Activated CD8-positive, alpha-beta T cell treated with anti-CD3 and anti-CD28 coated beads, Interleukin-2, amount 10 ng/mL, durations not matched to agents 7 days and 5 days (primary cell): ENCODE data around the gene GPR107. TPM values are rescaled to one million over a fixed set of nuclear protein-coding genes. Genes with fewer than 3 reads are reported as not detected.
A peak's percentile ranks its signal among the peaks of the same experiment; 100 is the strongest.

Experiments used
- ATAC-seq: fragments of 150-1000 bp; cut with Tn5 transposase; one replicate; pipeline ENCODE4 v1.10.0; 2021; ENCODE audit warnings: moderate library complexity
- CTCF ChIA-PET: fragments of 350-600 bp; sonication (Branson Sonifier 250); formaldehyde crosslinking; loops from one replicate; lab custom pipeline; 2021; ENCODE audit warnings: antibody characterized with exemption; lab: Charles Lee
- POLR2A ChIA-PET: fragments of 350-600 bp; sonication (Branson Sonifier 250); formaldehyde crosslinking; loops from one replicate; lab custom pipeline; 2021; ENCODE audit warnings: antibody characterized with exemption; lab: Charles Lee
- DNase-seq: peaks from one replicate; pipeline ENCODE4 v3.0.0-alpha.2; 2020
- H3K27ac Mint-ChIP-seq: one replicate; pipeline ENCODE4 v1.8.0; 2021; ENCODE audit warnings: mild to moderate bottlenecking, mixed read lengths
- H3K27me3 Mint-ChIP-seq: one replicate; pipeline ENCODE4 v1.8.0; 2021; ENCODE audit warnings: low read depth, mixed read lengths
- H3K36me3 Mint-ChIP-seq: one replicate; pipeline ENCODE4 v1.8.0; 2021; ENCODE audit warnings: low read depth, mixed read lengths
- H3K4me1 Mint-ChIP-seq: one replicate; pipeline ENCODE4 v1.8.0; 2021; ENCODE audit warnings: low read depth, mixed read lengths
- H3K4me3 Mint-ChIP-seq: one replicate; pipeline ENCODE4 v1.8.0; 2021; ENCODE audit warnings: mild to moderate bottlenecking, mixed read lengths
- H3K9me3 Mint-ChIP-seq: one replicate; pipeline ENCODE4 v1.8.0; 2022; ENCODE audit warnings: mixed read lengths; ENCODE audit not compliant: insufficient read depth
- total RNA-seq, 2 experiments: library from RNA; stranded (reverse); gene quantifications; one replicate each; pipeline ENCODE4 v1.2.3, GENCODE V29; 2021

Gene GPR107
- total RNA-seq, 2 experiments from 2014 or later, result 22.5 to 24.4 TPM

DNA sequence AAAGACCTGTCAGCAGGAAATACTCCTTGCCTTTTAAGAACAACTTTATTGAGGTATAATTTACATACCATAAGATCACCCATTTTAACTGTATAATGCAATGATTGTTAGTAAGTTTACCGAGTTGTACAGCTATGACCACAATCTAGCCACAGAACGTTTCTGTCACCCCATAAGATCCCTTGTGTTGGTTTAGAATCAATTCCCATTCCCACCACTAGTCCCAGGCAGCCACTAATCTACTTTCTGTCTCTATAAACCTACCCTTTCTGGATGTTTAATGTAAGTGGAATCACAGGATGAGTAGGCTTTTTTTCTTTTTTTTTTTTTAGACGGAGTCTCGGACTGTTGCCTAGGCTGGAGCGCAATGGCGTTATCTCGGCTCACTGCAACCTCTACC lies 4.4 kb downstream of the GPR107 start:
- Mint-ChIP-seq H3K36me3 (peaks cover 21% of the 10 kb centered on the region), H3K4me1 (peaks cover 30% of the 10 kb centered on the region), H3K9me3 (no peaks in the 10 kb centered on the region), H3K4me3 (no peak overlapping the region), H3K27me3 (no peaks in the 10 kb centered on the region), H3K27ac (no peak overlapping the region)
- ChIA-PET POLR2A (no interaction called here), CTCF (interaction anchor here (1.0 to 2.3 kb wide), 3 partner anchors 10 to 163 kb away, joined by 3 to 10 read pairs (median 4); no protein-coding TSS in a partner anchor)
- ATAC-seq (no peak), DNase-seq (no peak)

DNA sequence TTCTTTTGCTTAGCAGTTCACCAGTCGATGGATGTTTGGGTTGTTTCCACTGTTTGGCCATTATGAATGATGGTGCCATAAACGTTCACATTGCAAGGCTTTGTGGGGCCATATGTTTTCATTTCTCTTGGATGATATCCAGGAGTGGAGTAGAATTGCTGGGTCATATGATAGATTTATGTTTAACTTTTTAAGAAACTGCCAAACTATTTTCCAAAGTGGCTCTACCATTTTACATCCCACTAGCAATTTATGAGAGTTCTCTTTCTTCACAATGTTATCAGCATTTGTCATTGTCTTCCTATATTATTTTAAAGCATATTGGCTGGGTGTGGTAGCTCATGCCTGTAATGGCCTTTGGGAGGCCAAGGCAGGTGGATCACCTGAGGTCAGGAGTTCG lies 5.2 kb downstream of the GPR107 start:
- no peak overlapping the region for H3K27ac Mint-ChIP-seq

DNA sequence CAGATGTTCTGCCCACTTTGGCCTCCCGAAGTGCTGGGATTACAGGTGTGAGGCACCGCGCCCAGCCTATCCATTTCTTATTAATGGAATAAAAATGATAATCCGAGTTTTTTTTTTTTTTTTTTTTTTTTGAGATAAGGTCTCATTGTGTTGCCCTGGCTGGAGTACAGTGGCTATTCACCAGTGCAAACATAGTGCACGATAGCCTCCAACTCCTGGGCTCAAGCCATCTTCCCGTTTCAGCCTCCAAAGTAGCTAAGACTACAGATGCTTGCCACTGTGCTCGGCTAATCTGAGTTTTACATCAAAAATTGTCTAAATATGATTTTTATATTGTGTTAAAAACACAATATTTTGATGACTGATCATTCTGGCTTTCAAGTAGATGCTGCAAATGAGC lies 6.6 kb downstream of the GPR107 start:
- Mint-ChIP-seq H3K27ac (no peak overlapping the region), H3K36me3 (peaks cover 22% of the 10 kb centered on the region), H3K4me1 (peaks cover 17% of the 10 kb centered on the region), H3K27me3 (no peaks in the 10 kb centered on the region), H3K9me3 (no peaks in the 10 kb centered on the region), H3K4me3 (no peak overlapping the region)
- POLR2A ChIA-PET, result interaction anchor here (1.1 kb wide), 1 partner anchor 29 kb away, joined by 3 read pairs; no protein-coding TSS in a partner anchor
- CTCF ChIA-PET, result interaction anchor here (0.9 kb wide), 1 partner anchor 47 kb away, joined by 3 read pairs; no protein-coding TSS in a partner anchor
- DNase-seq (no peak), ATAC-seq (no peak)

More for the DNA sequence above, 5.2 kb downstream of the GPR107 start:
- no peak for DNase-seq
- H3K27me3 Mint-ChIP-seq, result no peaks in the 10 kb centered on the region
- no peak overlapping the region for H3K4me3 Mint-ChIP-seq
- ChIA-PET POLR2A (interaction anchor here (0.6 kb wide), 1 partner anchor 168 kb away, joined by 7 read pairs; no protein-coding TSS in a partner anchor), CTCF (interaction anchor here (0.8 to 2.3 kb wide), 7 partner anchors 9 to 164 kb away, joined by 3 to 10 read pairs (median 4); no protein-coding TSS in a partner anchor)
- no peaks in the 10 kb centered on the region for H3K9me3 Mint-ChIP-seq
- ATAC-seq, result no peak
- H3K4me1 Mint-ChIP-seq, result peaks cover 27% of the 10 kb centered on the region
- peaks cover 21% of the 10 kb centered on the region for H3K36me3 Mint-ChIP-seq

DNA sequence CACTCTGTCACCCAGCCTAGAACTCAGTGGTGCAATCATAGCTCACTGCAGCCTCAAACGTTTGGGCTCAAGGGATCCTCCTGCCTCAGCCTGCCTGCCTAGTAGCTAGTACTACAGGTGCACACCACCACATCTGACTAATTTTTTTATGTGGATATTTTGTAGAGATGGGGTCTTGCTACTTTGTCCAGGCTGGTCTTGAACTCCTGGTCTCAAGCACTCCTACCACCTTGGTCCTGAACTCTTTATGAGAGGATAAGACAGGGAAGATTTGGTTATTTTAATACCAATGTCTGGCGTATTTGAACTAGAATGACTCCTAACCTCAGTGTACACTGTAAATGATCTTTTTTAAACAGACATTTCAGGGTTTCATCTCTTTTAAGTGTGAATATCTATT lies 9.0 kb downstream of the GPR107 start:
- Mint-ChIP-seq H3K9me3 (no peaks in the 10 kb centered on the region), H3K4me1 (peaks cover 14% of the 10 kb centered on the region), H3K27ac (peak overlapping the region; percentile 24), H3K4me3 (no peak overlapping the region), H3K36me3 (peaks cover 23% of the 10 kb centered on the region), H3K27me3 (no peaks in the 10 kb centered on the region)
- POLR2A ChIA-PET, result no interaction called here
- DNase-seq (no peak), ATAC-seq (no peak)
- CTCF ChIA-PET, result no interaction called here

DNA sequence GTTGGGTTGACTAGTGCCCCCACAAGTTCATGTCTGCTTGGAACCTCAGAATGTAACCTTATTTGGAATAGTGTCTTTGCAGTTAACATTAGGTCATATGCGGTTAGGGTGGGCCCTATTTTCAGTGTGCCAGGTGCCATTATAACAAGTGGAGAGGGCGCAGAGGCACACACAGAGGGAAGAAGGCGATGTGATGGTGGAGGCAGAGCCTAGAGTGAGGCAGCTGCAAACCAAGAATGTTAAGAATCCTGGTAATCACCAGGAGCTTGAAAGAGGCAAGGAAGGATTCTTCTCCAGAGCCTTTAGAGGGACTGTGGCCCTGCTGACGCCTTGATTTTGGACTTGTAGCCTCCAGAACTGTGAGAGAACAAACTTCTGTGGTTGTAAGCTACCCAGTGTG lies 10.9 kb downstream of the GPR107 start:
- H3K4me1 Mint-ChIP-seq, result peaks cover 15% of the 10 kb centered on the region
- peaks cover 14% of the 10 kb centered on the region for H3K36me3 Mint-ChIP-seq
- ChIA-PET CTCF (interaction anchor here (1.2 kb wide), 1 partner anchor 11 kb away, joined by 4 read pairs; the partner anchor contains the start of gene GPR107), POLR2A (no interaction called here)
- DNase-seq (no peak), ATAC-seq (no peak)
- H3K27me3 Mint-ChIP-seq, result no peaks in the 10 kb centered on the region
- H3K4me3 Mint-ChIP-seq, result no peak overlapping the region
- no peak overlapping the region for H3K27ac Mint-ChIP-seq
- H3K9me3 Mint-ChIP-seq, result no peaks in the 10 kb centered on the region

DNA sequence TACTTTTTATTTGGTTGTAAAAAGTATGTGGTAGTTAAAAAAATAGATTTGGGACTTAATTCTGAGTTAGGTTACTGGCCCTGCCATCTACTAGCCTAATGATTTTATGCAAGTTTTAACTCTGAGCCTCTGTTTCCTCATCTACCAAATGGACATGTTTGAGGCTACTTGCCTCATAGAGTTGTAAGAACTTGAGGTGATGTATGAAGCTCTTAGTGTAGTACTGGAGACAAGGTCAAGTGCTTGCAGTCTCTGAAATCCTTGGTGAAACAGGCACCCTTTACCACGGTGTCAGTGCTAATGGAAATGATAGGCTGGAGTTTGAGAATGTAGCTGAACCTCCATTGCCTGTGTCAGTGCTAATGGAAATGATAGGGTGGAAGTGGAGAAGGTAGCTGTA lies 15.3 kb downstream of the GPR107 start:
- H3K9me3 Mint-ChIP-seq, result no peaks in the 10 kb centered on the region
- DNase-seq, result no peak
- H3K27ac Mint-ChIP-seq, result no peak overlapping the region
- no peak for ATAC-seq
- ChIA-PET POLR2A (interaction anchor here (0.6 kb wide), 1 partner anchor 51 kb away, joined by 3 read pairs; no protein-coding TSS in a partner anchor), CTCF (interaction anchor here (1.0 to 3.3 kb wide), 2 partner anchors 10 to 184 kb away, joined by 4 to 10 read pairs; no protein-coding TSS in a partner anchor)
- H3K4me3 Mint-ChIP-seq, result no peak overlapping the region
- H3K27me3 Mint-ChIP-seq, result no peaks in the 10 kb centered on the region
- H3K36me3 Mint-ChIP-seq, result peaks cover 9% of the 10 kb centered on the region
- peaks cover 19% of the 10 kb centered on the region for H3K4me1 Mint-ChIP-seq

DNA sequence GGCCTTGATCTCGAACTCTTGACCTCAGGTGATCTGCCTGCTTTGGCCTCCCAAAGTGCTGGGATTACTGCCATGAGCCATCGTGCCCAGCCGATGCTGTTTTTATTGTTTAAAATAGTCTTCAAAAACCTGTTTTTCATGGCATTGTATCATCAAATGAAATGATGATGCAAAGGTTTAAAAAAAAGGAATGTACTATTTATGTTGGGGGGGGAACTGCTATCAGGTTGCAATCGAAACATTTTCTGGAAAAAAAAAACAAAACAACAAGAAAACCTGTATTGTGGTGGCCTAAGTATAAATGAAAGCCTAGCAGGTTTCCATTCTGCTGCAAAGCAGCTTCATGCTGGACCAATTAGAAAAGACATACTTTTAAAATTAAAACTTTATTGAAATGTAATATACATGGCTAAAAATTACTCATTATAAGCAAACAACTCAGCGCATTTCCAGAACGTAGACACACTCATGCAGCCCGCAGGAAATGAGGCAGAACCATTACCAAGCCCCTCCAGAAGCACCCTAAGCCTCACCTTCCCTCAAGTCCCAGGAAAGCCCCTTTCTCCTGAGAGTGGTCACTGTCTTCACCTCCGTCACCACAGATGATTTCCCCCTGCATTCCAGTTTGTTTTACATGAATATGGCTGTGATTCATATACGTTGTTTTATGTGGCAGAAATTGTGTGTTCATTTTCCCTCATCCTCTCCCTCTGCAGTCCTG lies 19.0 kb downstream of the GPR107 start:
- no peaks in the 10 kb centered on the region for H3K27me3 Mint-ChIP-seq
- peaks cover 12% of the 10 kb centered on the region for H3K36me3 Mint-ChIP-seq
- no peak overlapping the region for H3K4me3 Mint-ChIP-seq
- H3K27ac Mint-ChIP-seq, result no peak overlapping the region
- H3K9me3 Mint-ChIP-seq, result no peaks in the 10 kb centered on the region
- ATAC-seq (no peak), DNase-seq (no peak)
- ChIA-PET CTCF (no interaction called here), POLR2A (no interaction called here)
- peaks cover 27% of the 10 kb centered on the region for H3K4me1 Mint-ChIP-seq

DNA sequence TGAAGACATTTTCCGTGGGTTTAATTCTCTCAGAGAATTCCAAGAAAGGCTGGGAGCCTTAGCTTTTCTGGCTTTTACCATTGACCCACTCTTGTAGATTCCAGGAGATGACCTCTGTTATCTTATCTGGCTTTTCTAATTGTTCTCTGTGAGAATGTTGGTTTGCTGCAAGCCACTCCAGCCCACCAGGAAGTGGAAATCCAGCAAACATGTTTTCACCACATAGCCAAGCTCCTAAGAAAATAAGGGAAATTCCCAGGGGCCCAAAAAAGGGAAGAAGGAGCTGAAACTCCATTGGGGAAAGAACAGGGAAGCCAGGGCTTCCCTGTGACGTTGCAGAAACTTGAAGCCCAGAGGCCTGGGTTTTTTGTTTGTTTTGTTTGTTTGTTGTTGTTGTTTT lies 19.7 kb downstream of the GPR107 start:
- Mint-ChIP-seq H3K36me3 (peaks cover 15% of the 10 kb centered on the region), H3K4me3 (no peak overlapping the region), H3K27me3 (no peaks in the 10 kb centered on the region), H3K9me3 (no peaks in the 10 kb centered on the region), H3K27ac (no peak overlapping the region), H3K4me1 (peaks cover 25% of the 10 kb centered on the region)
- DNase-seq, result no peak
- ChIA-PET POLR2A (no interaction called here), CTCF (no interaction called here)
- ATAC-seq, result no peak

DNA sequence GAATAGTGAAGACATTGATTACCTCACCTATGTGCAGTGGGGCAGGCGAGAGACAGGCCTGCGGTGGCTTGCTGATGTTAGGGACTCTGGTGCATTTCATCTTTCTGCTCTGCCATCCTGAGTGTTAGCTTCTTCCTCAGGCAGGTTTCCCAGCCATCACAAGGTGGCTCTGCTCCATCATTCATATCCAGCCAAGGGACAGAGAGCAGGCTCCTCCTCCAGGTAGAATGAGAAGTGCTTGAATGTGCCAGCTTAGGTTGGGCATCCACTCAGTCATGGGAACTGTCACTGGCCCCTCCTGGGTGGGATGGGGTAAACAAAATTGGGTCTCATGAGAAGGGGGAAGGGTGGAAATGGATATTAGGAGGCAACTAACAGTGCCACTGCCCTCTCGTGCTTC lies 24.8 kb downstream of the GPR107 start:
- Mint-ChIP-seq H3K4me3 (no peak overlapping the region), H3K27me3 (no peaks in the 10 kb centered on the region), H3K27ac (no peak overlapping the region), H3K4me1 (peaks cover 9% of the 10 kb centered on the region), H3K9me3 (no peaks in the 10 kb centered on the region), H3K36me3 (peaks cover 41% of the 10 kb centered on the region)
- CTCF ChIA-PET, result no interaction called here
- no peak for ATAC-seq
- no peak for DNase-seq
- POLR2A ChIA-PET, result interaction anchor here (0.5 kb wide), 1 partner anchor 127 kb away, joined by 3 read pairs; no protein-coding TSS in a partner anchor

DNA sequence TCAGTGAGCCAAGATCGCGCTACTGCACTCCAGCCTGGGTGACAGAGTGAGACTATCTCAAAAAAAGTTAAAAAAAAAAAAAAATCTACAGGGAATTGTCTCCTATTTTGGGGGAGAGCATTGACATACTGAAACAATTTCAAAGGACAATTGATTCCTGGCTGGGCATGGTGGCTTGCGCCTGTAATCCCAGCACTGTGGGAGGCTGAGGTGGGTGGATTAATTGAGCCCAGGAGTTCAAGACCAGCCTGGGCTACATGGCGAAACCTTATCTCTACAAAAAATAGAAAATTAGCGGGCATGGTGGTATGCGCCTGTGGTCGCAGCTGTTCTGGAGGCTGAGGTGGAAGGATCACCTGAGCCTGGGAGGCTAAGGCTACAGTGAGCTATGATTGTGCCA lies 30.6 kb downstream of the GPR107 start:
- no peaks in the 10 kb centered on the region for H3K27me3 Mint-ChIP-seq
- DNase-seq (no peak), ATAC-seq (no peak)
- no peaks in the 10 kb centered on the region for H3K9me3 Mint-ChIP-seq
- no peak overlapping the region for H3K4me3 Mint-ChIP-seq
- H3K4me1 Mint-ChIP-seq, result no peaks in the 10 kb centered on the region
- H3K36me3 Mint-ChIP-seq, result peaks cover 31% of the 10 kb centered on the region
- ChIA-PET CTCF (no interaction called here), POLR2A (no interaction called here)
- no peak overlapping the region for H3K27ac Mint-ChIP-seq

DNA sequence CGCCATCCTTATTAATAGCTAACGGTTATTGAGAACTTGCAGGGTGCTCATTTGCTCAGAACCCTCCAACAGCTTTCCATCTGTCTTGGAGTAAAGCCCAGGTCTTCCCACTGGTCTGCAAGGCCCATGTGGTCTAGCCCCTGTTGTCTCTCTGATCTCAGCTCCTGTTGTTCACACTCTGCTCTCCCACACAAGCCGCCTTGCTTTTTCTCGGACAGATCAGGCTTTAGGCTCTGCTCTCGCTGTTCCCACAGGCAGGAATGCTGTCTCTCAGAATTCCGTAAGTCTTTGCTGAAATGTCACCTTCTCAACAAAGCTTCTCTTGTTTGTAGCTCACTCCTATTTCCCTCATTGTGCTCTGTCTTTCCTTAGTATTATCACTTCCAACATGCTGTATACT lies 34.3 kb downstream of the GPR107 start:
- CTCF ChIA-PET, result interaction anchor here (1.0 kb wide), 1 partner anchor 19 kb away, joined by 4 read pairs; no protein-coding TSS in a partner anchor
- no peaks in the 10 kb centered on the region for H3K9me3 Mint-ChIP-seq
- POLR2A ChIA-PET, result no interaction called here
- DNase-seq, result no peak
- no peaks in the 10 kb centered on the region for H3K27me3 Mint-ChIP-seq
- H3K4me3 Mint-ChIP-seq, result no peak overlapping the region
- H3K27ac Mint-ChIP-seq, result no peak overlapping the region
- peaks cover 36% of the 10 kb centered on the region for H3K36me3 Mint-ChIP-seq
- H3K4me1 Mint-ChIP-seq, result peaks cover 5% of the 10 kb centered on the region
- ATAC-seq, result no peak

DNA sequence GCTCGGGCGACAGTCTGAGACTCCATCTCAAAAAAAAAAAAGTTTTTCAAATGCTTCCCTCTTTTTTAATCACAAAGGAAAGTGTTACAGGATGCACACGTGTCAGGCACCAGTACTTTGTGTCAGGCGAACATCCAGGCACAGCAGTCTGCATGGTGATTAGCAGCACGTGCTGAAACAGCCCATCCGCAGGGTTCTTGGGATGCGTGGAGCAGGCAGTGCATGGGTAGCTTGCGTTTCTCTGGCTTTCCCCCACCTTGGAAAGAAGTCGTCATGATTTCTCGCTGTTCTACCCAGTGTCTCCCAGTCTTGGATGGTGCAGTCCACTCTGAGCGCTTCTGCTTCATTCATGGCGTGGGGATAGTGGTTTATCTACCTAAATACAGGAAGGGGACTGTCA lies 35.4 kb downstream of the GPR107 start:
- DNase-seq (no peak), ATAC-seq (no peak)
- POLR2A ChIA-PET, result no interaction called here
- H3K27me3 Mint-ChIP-seq, result no peaks in the 10 kb centered on the region
- H3K4me1 Mint-ChIP-seq, result peaks cover 5% of the 10 kb centered on the region
- H3K27ac Mint-ChIP-seq, result no peak overlapping the region
- no peak overlapping the region for H3K4me3 Mint-ChIP-seq
- CTCF ChIA-PET, result no interaction called here
- H3K9me3 Mint-ChIP-seq, result no peaks in the 10 kb centered on the region
- H3K36me3 Mint-ChIP-seq, result peaks cover 42% of the 10 kb centered on the region
